Peyer's patch (tissue), 4 donors: ENCODE results near the gene CDC42BPG. TPM values are rescaled to one million over a fixed set of nuclear protein-coding genes. Genes with fewer than 3 reads are reported as not detected.

Experiments
- DNase-seq, 3 donors: peaks; one replicate each; pipeline ENCODE4 v3.0.0-alpha.2; 2017 to 2019
- H3K27ac ChIP-seq, 4 donors: fragments of 200-600 bp; sonication (generic); one replicate each; pipeline ENCODE4 v1.5.1; 2016 to 2019
- H3K27me3 ChIP-seq, 2 donors: fragments of 200-600 bp; sonication (generic); one replicate each; pipeline ENCODE4 v1.5.1; 2019
- H3K36me3 ChIP-seq, 3 donors: fragments of 200-600 bp; sonication (generic); one replicate each; pipeline ENCODE4 v1.5.1; 2016 to 2019
- H3K4me1 ChIP-seq, 4 donors: fragments of 200-600 bp; sonication (generic); one replicate each; pipeline ENCODE4 v1.5.1; 2016 to 2019
- H3K4me3 ChIP-seq, 4 donors: fragments of 200-600 bp; sonication (generic); 1 replicate in 3 of 4; 2 replicates in 1 of 4; pipeline ENCODE4 v1.5.1; 2016 to 2019; ENCODE audit warnings: mild to moderate bottlenecking in 1 of 4
- H3K9me3 ChIP-seq, 4 donors: fragments of 200-600 bp; sonication (generic); one replicate each; pipeline ENCODE4 v1.5.1; 2016 to 2019; ENCODE audit warnings: mild to moderate bottlenecking in 1 of 4
- POLR2A ChIP-seq, 2 donors: fragments of 450-650 bp; IDR thresholded peaks; one replicate each; pipeline ENCODE4 v1.5.1; 2017; ENCODE audit warnings: antibody characterized with exemption in 2 of 2, mild to moderate bottlenecking in 2 of 2, moderate library complexity in 2 of 2
- total RNA-seq, 4 donors: library from RNA; depleted of rRNA; stranded (reverse); fragments of >200 nt; gene quantifications; one replicate each; pipeline ENCODE4 v1.1.0, GENCODE V29; 2016
- TF ChIP-seq, protein P1 (sequence below), 6 experiments: fragments of 450-650 bp in 4 of 6; fragments of 200-600 bp in 2 of 6; sonication (generic) in 1 of 6; IDR thresholded peaks; one replicate each; pipeline ENCODE4 v1.5.1; 2017 to 2019; ENCODE audit warnings: antibody characterized with exemption in 6 of 6, mild to moderate bottlenecking in 3 of 6, moderate library complexity in 1 of 6

Gene CDC42BPG
- total RNA-seq, 4 donors from 2014 or later, result 25.6 to 78.6 (median 52.1) TPM

DNA sequence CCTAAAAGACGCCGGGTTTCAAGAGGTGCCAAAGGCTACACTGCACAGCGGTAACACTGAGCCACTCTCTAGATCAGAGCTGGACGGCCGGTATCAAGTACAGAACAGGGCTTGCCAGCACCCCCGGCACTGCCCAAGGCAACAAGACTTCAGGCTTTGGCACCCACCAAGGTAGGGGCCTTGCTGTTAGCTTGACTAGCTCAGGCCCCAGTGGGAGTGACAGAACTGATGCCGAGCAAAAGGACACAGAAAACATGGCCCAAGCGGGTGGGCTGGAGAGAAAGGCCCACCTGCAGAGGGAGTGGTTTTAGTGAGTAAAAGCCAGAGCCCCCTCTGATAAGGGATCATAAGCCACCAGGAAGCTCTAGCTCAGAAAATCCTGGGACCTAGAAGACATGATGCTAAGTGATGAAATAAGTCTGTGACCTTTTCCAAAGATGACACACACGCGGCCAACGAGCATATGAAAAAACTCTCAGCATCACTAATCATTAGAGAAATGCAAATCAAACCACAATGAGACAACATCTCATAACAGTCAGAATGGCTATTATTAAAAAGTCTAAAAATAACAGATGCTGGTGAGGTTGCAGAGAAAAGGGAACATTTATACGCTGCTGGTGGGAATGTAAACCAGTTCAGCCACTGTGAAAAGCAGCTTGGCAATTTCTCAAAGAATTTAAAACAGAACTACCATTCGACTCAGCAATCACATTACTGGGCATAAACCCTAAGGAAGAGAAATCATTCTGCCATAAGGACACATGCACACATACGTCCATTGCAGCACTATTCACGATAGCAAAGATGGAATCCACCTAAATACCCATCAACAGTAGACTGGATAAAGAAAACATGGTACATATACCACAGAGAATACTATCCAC lies 21.1 kb upstream of the CDC42BPG start:
- no peak for TF ChIP-seq POLR2A (IDR thresholded peaks at IDR 0.05)
- TF ChIP-seq, protein P1, sequence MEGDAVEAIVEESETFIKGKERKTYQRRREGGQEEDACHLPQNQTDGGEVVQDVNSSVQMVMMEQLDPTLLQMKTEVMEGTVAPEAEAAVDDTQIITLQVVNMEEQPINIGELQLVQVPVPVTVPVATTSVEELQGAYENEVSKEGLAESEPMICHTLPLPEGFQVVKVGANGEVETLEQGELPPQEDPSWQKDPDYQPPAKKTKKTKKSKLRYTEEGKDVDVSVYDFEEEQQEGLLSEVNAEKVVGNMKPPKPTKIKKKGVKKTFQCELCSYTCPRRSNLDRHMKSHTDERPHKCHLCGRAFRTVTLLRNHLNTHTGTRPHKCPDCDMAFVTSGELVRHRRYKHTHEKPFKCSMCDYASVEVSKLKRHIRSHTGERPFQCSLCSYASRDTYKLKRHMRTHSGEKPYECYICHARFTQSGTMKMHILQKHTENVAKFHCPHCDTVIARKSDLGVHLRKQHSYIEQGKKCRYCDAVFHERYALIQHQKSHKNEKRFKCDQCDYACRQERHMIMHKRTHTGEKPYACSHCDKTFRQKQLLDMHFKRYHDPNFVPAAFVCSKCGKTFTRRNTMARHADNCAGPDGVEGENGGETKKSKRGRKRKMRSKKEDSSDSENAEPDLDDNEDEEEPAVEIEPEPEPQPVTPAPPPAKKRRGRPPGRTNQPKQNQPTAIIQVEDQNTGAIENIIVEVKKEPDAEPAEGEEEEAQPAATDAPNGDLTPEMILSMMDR (IDR thresholded peaks at IDR 0.05), result no peak
- H3K27me3 ChIP-seq, result no peaks in the 10 kb centered on the region
- DNase-seq, result peak in 1 of 3 donors; percentile 57
- H3K4me1 ChIP-seq, result peaks cover 11 to 87% (median 66%) of the 10 kb centered on the region in 4 donors
- peak overlapping the region; percentile 81 to 94 (median 90) for H3K27ac ChIP-seq
- peak overlapping the region in 3 of 4 donors; percentile 27 to 34 (median 29) for H3K4me3 ChIP-seq
- H3K36me3 ChIP-seq, result peaks cover 0 to 10% (median 0%) of the 10 kb centered on the region in 3 donors
- no peaks in the 10 kb centered on the region for H3K9me3 ChIP-seq

DNA sequence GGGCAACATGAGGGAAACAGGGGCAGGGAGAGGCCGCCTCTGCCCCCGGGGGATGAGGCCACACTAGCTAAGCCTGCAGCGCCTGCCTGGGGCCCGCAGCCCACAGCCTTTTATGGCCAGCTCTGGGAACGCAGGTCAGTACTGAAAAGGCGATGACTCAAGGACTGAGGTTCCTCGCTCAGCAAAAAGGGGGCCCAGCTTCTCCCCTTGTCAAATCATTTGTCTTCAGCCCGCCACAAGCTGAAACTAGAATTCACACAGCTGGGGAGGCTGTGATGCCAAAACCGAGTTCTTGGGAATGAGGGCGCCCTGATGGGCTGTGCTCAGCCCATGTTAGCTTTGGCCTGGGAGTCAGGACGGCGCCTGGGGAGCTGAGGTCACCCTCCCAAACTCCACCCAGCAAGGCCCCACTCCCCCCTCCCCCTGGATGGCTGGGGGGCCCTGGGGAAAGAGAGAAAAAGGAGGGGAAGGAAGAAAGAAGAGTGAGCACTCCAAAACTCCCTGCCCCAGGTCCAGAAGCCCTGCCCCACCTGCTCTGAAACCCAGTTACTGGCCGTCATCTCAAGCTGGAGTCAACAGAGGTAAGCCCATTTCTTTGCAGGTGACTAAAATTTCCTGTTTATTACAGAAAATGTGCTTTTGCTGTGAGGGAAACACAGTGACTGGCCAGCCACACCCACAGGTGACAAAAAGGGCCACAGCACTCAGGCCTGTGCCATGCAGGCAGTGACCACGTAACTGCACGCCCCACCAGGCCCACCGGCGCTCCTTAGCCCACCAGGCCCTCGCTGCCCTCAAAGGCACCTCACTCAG lies 20.2 kb upstream of the CDC42BPG start:
- peak overlapping the region in 3 of 4 donors; percentile 27 to 34 (median 29) for H3K4me3 ChIP-seq
- H3K36me3 ChIP-seq, result peaks cover 0 to 16% (median 0%) of the 10 kb centered on the region in 3 donors
- no peaks in the 10 kb centered on the region for H3K9me3 ChIP-seq
- TF ChIP-seq, protein P1 (IDR thresholded peaks at IDR 0.05), result no peak
- H3K27ac ChIP-seq, result peak overlapping the region; percentile 81 to 94 (median 90)
- peak; percentile 57 to 78 (median 59) for DNase-seq
- peaks cover 8 to 84% (median 66%) of the 10 kb centered on the region in 4 donors for H3K4me1 ChIP-seq
- H3K27me3 ChIP-seq, result no peaks in the 10 kb centered on the region

DNA sequence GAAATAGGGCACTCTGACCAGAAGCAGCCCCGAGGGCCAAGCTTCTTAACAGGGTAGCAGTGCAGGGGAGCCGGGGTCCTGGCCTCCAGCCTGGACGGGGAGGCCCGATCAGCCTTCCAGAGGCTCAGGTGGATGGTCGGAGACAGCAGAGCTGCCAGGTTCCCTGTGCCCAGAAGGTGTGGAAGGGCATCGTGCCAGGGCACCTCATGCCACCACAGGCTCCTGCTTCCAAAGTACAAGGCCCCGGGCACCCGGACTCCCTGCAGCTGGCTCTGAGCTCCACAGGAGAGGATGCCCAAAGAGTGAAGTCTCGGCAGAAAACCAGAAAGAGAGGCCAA lies 19.7 kb upstream of the CDC42BPG start:
- no peak for TF ChIP-seq POLR2A (IDR thresholded peaks at IDR 0.05)
- TF ChIP-seq, protein P1 (IDR thresholded peaks at IDR 0.05), result no peak
- peaks cover 8 to 82% (median 65%) of the 10 kb centered on the region in 4 donors for H3K4me1 ChIP-seq
- no peaks in the 10 kb centered on the region for H3K27me3 ChIP-seq
- peaks cover 0 to 22% (median 0%) of the 10 kb centered on the region in 3 donors for H3K36me3 ChIP-seq
- no peak for DNase-seq
- H3K27ac ChIP-seq, result peak overlapping the region; percentile 81 to 94 (median 90)
- no peaks in the 10 kb centered on the region for H3K9me3 ChIP-seq
- peak overlapping the region in 3 of 4 donors; percentile 27 to 34 (median 29) for H3K4me3 ChIP-seq

DNA sequence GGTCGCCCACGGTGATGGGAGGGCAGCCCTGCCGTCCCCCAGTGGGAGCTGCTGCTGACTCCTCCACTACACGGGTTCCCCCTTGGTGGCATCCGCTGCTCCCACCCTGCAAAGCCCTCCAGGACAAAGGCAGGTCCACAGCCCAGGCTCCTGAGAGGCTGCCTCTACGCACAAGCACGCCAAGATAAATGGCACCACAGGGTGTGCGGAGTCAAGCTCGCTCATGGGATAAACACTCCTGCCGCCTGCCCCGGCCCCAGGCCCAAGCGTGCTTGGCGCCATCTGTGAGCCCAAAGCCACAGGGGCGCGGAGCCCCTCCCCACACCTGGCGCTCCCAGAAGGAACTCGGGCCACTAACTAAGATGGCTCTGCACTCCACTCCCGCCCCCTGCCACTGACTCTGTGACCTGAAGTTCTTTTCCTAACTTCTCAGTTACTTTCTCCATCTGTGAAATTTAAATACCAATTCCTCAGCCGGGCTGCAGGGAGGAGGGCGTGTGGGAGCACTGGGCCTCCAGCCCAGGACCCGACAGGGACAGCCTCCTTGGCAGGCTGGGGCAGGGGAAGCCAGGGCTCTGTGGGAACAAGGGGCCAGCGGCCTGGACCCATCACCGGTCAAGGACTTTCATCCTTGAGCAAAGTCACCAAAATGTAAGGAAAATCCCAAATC lies 19.1 kb upstream of the CDC42BPG start:
- no peaks in the 10 kb centered on the region for H3K27me3 ChIP-seq
- DNase-seq, result no peak
- no peaks in the 10 kb centered on the region for H3K9me3 ChIP-seq
- H3K27ac ChIP-seq, result peak overlapping the region; percentile 81 to 94 (median 90)
- peak overlapping the region in 3 of 4 donors; percentile 27 to 34 (median 29) for H3K4me3 ChIP-seq
- TF ChIP-seq, protein P1 (IDR thresholded peaks at IDR 0.05), result no peak
- no peak for TF ChIP-seq POLR2A (IDR thresholded peaks at IDR 0.05)
- H3K36me3 ChIP-seq, result peaks cover 0 to 28% (median 0%) of the 10 kb centered on the region in 3 donors
- peaks cover 10 to 82% (median 66%) of the 10 kb centered on the region in 4 donors for H3K4me1 ChIP-seq

DNA sequence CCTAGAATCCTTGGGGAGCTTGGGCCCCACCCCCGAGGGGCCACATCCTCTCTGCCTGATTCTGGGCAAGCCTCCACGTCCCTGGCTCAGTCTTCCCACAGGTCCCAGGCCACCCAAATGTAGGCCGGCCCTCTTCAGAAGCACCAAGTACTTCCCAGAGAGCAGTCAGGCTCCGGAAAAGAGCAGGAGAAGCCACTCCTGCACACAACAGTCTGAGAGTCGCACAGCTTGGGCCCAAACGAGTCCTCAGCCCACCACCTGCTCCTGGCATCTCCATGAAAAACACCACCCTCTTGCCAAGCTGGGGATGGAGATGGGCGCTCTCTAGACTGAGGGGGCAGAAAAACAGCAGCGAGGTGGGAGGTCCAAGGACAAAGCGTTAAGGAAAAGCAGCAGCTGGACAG lies 18.5 kb upstream of the CDC42BPG start:
- Histone ChIP-seq H3K27me3 (no peaks in the 10 kb centered on the region), H3K4me1 (peaks cover 14 to 80% (median 69%) of the 10 kb centered on the region in 4 donors), H3K4me3 (peak overlapping the region in 1 of 4 donors; percentile 4), H3K36me3 (peaks cover 0 to 27% (median 0%) of the 10 kb centered on the region in 3 donors), H3K27ac (peak overlapping the region; percentile 81 to 94 (median 90)), H3K9me3 (no peaks in the 10 kb centered on the region)
- DNase-seq, result no peak
- TF ChIP-seq, protein P1 (IDR thresholded peaks at IDR 0.05), result no peak
- TF ChIP-seq POLR2A (IDR thresholded peaks at IDR 0.05), result no peak
